A549 (cell line): ENCODE measurements around the gene OBSCN.

Experiments
- POLR2A ChIP-seq: IDR thresholded peaks from 2 replicates; pipeline ENCODE4 v1.6.1; 2012; ENCODE audit warnings: mild to moderate bottlenecking, low read length
- SMC3 ChIP-seq: fragments of >200 bp; sonication (Bioruptor Twin); formaldehyde crosslinking; IDR thresholded peaks from 3 replicates; pipeline ENCODE4 v1.6.1; 2018; ENCODE audit warnings: inconsistent platforms
- ZFP36 ChIP-seq: fragments of 450-650 bp; IDR thresholded peaks from 2 replicates; pipeline ENCODE4 v1.6.1; 2014; ENCODE audit warnings: borderline replicate concordance; ENCODE audit not compliant: partially characterized antibody
- TF ChIP-seq, protein P1 (sequence below): fragments of >200 bp; sonication (Bioruptor Twin); formaldehyde crosslinking; IDR thresholded peaks from 3 replicates; pipeline ENCODE4 v1.5.1; 2016
- TF ChIP-seq, protein P2 (sequence below): fragments of >200 bp; sonication (Bioruptor Twin); formaldehyde crosslinking; IDR thresholded peaks from 3 replicates; pipeline ENCODE4 v1.6.1; 2016

DNA sequence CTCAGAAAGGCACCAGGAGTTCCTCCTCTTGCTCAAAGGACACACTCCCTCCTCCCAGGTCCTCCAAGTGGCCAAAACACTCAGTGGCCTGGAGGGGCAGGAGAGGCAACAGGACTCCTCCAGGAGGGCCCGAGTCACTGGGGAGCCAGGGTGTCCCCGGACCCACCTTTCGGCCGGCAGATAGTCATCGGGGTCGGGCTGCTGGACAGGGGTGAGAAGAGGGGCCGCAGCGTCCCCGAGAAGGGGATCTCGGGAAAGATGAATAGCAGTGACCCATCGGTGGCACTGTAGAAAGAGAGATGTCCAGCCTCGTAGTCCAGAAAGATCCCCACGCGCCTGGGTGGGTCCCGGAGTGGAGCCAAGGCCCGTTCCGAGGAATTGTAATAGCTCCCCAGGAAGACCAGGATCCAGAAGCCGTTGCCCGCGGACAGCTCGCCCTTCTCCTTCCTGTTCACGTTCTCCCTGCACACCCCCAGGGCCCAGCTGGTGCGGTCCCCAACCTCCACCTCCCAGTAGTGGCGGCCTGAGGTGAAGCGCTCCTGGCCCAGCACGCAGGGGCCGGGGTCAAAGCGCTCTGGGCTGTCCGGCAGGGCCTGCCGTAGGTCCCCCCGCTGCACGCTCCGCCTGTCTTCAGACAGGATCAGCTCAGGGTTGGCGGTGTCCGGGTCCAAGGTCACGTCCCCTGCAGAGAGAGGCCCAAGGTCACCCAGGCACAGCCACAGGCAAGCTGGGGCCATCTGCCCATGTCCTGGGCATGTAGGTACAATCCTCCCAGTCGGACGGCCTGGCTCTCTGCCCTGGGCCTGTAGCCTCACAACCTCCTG, 186.9 kb downstream of the OBSCN start:
- TF ChIP-seq, protein P1, sequence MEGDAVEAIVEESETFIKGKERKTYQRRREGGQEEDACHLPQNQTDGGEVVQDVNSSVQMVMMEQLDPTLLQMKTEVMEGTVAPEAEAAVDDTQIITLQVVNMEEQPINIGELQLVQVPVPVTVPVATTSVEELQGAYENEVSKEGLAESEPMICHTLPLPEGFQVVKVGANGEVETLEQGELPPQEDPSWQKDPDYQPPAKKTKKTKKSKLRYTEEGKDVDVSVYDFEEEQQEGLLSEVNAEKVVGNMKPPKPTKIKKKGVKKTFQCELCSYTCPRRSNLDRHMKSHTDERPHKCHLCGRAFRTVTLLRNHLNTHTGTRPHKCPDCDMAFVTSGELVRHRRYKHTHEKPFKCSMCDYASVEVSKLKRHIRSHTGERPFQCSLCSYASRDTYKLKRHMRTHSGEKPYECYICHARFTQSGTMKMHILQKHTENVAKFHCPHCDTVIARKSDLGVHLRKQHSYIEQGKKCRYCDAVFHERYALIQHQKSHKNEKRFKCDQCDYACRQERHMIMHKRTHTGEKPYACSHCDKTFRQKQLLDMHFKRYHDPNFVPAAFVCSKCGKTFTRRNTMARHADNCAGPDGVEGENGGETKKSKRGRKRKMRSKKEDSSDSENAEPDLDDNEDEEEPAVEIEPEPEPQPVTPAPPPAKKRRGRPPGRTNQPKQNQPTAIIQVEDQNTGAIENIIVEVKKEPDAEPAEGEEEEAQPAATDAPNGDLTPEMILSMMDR, result no peak
- no peak for TF ChIP-seq SMC3
- TF ChIP-seq, protein P2, sequence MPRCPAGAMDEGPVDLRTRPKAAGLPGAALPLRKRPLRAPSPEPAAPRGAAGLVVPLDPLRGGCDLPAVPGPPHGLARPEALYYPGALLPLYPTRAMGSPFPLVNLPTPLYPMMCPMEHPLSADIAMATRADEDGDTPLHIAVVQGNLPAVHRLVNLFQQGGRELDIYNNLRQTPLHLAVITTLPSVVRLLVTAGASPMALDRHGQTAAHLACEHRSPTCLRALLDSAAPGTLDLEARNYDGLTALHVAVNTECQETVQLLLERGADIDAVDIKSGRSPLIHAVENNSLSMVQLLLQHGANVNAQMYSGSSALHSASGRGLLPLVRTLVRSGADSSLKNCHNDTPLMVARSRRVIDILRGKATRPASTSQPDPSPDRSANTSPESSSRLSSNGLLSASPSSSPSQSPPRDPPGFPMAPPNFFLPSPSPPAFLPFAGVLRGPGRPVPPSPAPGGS, result no peak
- TF ChIP-seq POLR2A, result no peak
- no peak for TF ChIP-seq ZFP36
